Aorta (tissue), 5 donors: ENCODE data around the gene KIF1B. TPM values are rescaled to one million over a fixed set of nuclear protein-coding genes. Genes with fewer than 3 reads are reported as not detected.
"Not testable (repeated sequence)": the region's sequence is repeated elsewhere in the genome, so short reads cannot be mapped to it uniquely, and the experiment has no call there.

ENCODE experiments used
- ATAC-seq: fragments of 200-7000 bp; cut with Tn5 transposase; one replicate; pipeline ENCODE4 v1.9.1; 2022; ENCODE audit warnings: moderate library complexity; ENCODE audit not compliant: low FRiP score
- DNase-seq, 2 donors: peaks; one replicate each; pipeline ENCODE4 v3.0.0-alpha.2; 2020
- H3K27ac ChIP-seq, 2 donors: one replicate each; pipeline ENCODE4 v1.5.1; 2013; ENCODE audit warnings: low read length in 2 of 2, mild to moderate bottlenecking in 2 of 2, moderate library complexity in 2 of 2, control low read depth in 1 of 2, inconsistent platforms in 1 of 2, low read depth in 1 of 2
- H3K27me3 ChIP-seq, 2 donors: one replicate each; pipeline ENCODE4 v1.6.1; 2013; ENCODE audit warnings: control low read depth in 1 of 2, low read length in 1 of 2, mild to moderate bottlenecking in 1 of 2, moderate library complexity in 1 of 2; ENCODE audit not compliant: insufficient read depth in 2 of 2, control insufficient read depth in 1 of 2
- H3K36me3 ChIP-seq, 2 donors: one replicate each; pipeline ENCODE4 v1.6.1; 2013; ENCODE audit warnings: control low read depth in 1 of 2, low read length in 1 of 2, mild to moderate bottlenecking in 1 of 2; ENCODE audit not compliant: insufficient read depth in 2 of 2, control insufficient read depth in 1 of 2
- H3K4me1 ChIP-seq, 2 donors: one replicate each; pipeline ENCODE4 v1.6.1; 2013; ENCODE audit warnings: low read length in 2 of 2, control low read depth in 1 of 2, mild to moderate bottlenecking in 1 of 2, moderate library complexity in 1 of 2; ENCODE audit not compliant: insufficient read depth in 2 of 2, control insufficient read depth in 1 of 2
- H3K4me3 ChIP-seq, 2 donors: one replicate each; pipeline ENCODE4 v1.5.1; 2013; ENCODE audit warnings: low read length in 2 of 2, control low read depth in 1 of 2, mild to moderate bottlenecking in 1 of 2
- H3K9me3 ChIP-seq: one replicate; pipeline ENCODE4 v1.6.1; 2013; ENCODE audit warnings: mild to moderate bottlenecking, low read length; ENCODE audit not compliant: control insufficient read depth
- WGBS, 2 donors: extraction: QIAGEN DNeasy Blood & Tissue Kit; methylation state at CpG; one replicate each; pipeline ENCODE4 v1.1.7; 2013; 5-methylcytosine and 5-hydroxymethylcytosine counted together
- intact Hi-C, 2 donors: fragments of 100-400 bp; cut with DNase I; formaldehyde crosslinking; loops; one replicate each; pipeline versions ENCODE4 v1.14.2 to v1.15.0; 2022
- polyA plus RNA-seq, 2 donors: library from polyadenylated mRNA; stranded (reverse); fragments of 200-250 nt; gene quantifications; one replicate each; pipeline ENCODE4 v1.2.3, GENCODE V29; 2013
- total RNA-seq, 2 donors: library from RNA; stranded (reverse); fragmentation: NEBNext Ultra II Directional; extraction: Animal tissue kit (Norgen Biotek cat#: 25700); gene quantifications; one replicate each; pipeline ENCODE4 v1.2.1, GENCODE V29; 2021
- donor health status: healthy with polysubstance abuse.
- donor health status: Bipolar disorder and iron deficiency.
- donor health status: DM: no; HTN: no; CAD: no.
- donor health status: DM: no; HTN: no; CAD: no.
- donor health status: DM: yes; HTN: yes; CAD: no.

Gene KIF1B
- total and polyA plus RNA-seq, 4 donors: 7.4 to 67.6 (median 35.1) TPM

GRCh38 chr1:10252508-10252907 lies 42.1 kb downstream of the KIF1B start:
- intact Hi-C loops: loop anchor here in 1 of 2 donors (5.0 kb wide), 1 partner anchor 35 kb away; no protein-coding TSS in a partner anchor
- Histone ChIP-seq H3K36me3 (no peaks in the 10 kb centered on the region), H3K27me3 (no peaks in the 10 kb centered on the region), H3K27ac (no peak overlapping the region), H3K9me3 (no peaks in the 10 kb centered on the region), H3K4me1 (peaks cover 0 to 6% of the 10 kb centered on the region in 2 donors), H3K4me3 (no peak overlapping the region)
- DNase-seq (no peak), ATAC-seq (no peak)
- 89% methylated on average over 6 of the region's 6 CpGs for WGBS, 2 donors

- WGBS, 2 donors: 80 to 88% methylated on average over 1 of the region's 1 CpG
- Histone ChIP-seq H3K36me3 (no peaks in the 10 kb centered on the region), H3K4me1 (peaks cover 0 to 6% of the 10 kb centered on the region in 2 donors), H3K27me3 (no peaks in the 10 kb centered on the region), H3K27ac (peak overlapping the region in 1 of 2 donors; percentile 45), H3K9me3 (no peaks in the 10 kb centered on the region), H3K4me3 (no peak overlapping the region)
- intact Hi-C loops: loop anchor here in 1 of 2 donors (5.0 kb wide), 1 partner anchor 36 kb away; no protein-coding TSS in a partner anchor
- ATAC-seq (no peak), DNase-seq (no peak)
These were observed 42.8 kb downstream of the KIF1B start for GRCh38 chr1:10253149-10253548.

GRCh38 chr1:10253755-10254154 lies 43.4 kb downstream of the KIF1B start:
- DNase-seq (no peak), ATAC-seq (peak; percentile 81)
- no peak overlapping the region for H3K27ac ChIP-seq
- no peaks in the 10 kb centered on the region for H3K9me3 ChIP-seq
- H3K27me3 ChIP-seq: no peaks in the 10 kb centered on the region
- H3K4me3 ChIP-seq: no peak overlapping the region
- WGBS, 2 donors: 1 to 2% methylated on average over 3 of the region's 3 CpGs
- intact Hi-C loops: loop anchor here in 1 of 2 donors (5.0 kb wide), 1 partner anchor 36 kb away; no protein-coding TSS in a partner anchor
- peaks cover 2 to 9% of the 10 kb centered on the region in 2 donors for H3K4me1 ChIP-seq
- no peaks in the 10 kb centered on the region for H3K36me3 ChIP-seq

DNA sequence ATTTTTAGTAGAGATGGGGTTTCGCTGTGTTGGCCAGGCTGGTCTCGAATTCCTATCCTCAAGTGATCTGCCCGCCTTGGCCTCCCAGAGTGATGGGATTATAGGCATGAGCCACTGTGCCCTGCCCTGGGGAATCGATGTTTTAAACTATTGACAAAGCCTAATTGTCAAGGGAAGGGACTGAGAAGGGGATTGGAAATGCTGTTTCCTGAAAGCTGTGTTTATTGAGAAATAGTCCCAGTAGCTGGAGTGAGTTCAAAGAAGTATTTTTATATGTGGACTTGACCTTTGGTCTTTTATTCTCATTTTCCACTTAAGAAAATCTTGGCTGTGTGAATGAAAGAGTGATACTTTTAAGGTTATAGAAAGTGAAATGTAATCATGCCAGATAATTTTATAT lies 47.5 kb downstream of the KIF1B start:
- Histone ChIP-seq H3K4me3 (no peak overlapping the region), H3K9me3 (no peaks in the 10 kb centered on the region), H3K27ac (no peak overlapping the region), H3K36me3 (peaks cover 2 to 5% of the 10 kb centered on the region in 2 donors), H3K27me3 (no peaks in the 10 kb centered on the region), H3K4me1 (peaks cover 2 to 5% of the 10 kb centered on the region in 2 donors)
- intact Hi-C loops: no loop called here
- WGBS, 2 donors: 88% methylated on average over 4 of the region's 4 CpGs
- ATAC-seq: no peak
- no peak for DNase-seq

DNA sequence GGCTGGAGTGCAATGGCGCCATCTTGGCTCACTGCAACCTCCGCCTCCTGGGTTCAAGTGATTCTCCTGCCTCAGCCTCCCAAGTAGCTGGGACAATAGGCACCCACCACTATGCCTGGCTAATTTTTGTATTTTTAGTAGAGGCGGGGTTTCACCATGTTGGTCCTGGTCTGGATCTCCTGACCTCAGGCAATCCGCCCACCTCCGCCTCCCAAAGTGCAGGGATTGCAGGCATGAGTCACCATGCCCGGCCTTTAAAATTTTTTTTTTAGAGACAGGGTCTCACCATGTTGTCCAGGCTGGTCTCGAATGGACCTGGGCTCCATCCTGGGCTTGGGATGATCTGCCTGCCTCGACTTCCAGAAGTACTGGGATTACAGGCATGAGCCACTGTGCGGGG lies 49.2 kb downstream of the KIF1B start:
- ATAC-seq, DNase-seq, H3K27ac ChIP-seq, intact Hi-C loops, H3K36me3 ChIP-seq, H3K4me3 ChIP-seq, H3K27me3 ChIP-seq, H3K4me1 ChIP-seq, H3K9me3 ChIP-seq: not testable (repeated sequence)
- WGBS, 2 donors: 88 to 90% methylated on average over 9 of the region's 9 CpGs

GRCh38 chr1:10263450-10264082 lies 53.2 kb downstream of the KIF1B start:
- DNase-seq (no peak), ATAC-seq (no peak)
- no peak overlapping the region for H3K27ac ChIP-seq
- H3K36me3 ChIP-seq: peaks cover 3 to 5% of the 10 kb centered on the region in 2 donors
- H3K9me3 ChIP-seq: no peaks in the 10 kb centered on the region
- peaks cover under 1 to 5% of the 10 kb centered on the region in 2 donors for H3K4me1 ChIP-seq
- no peak overlapping the region for H3K4me3 ChIP-seq
- intact Hi-C loops: no loop called here
- 85 to 89% methylated on average over 3 of the region's 3 CpGs for WGBS, 2 donors
- no peaks in the 10 kb centered on the region for H3K27me3 ChIP-seq

- whole genome bisulfite sequencing, 2 donors: 97 to 98% methylated on average over 4 of the region's 4 CpGs
- DNase-seq: no peak
- intact Hi-C loops: no loop called here
- H3K4me3 ChIP-seq: no peak overlapping the region
- H3K36me3 ChIP-seq: peaks cover 3 to 5% of the 10 kb centered on the region in 2 donors
- H3K27me3 ChIP-seq: no peaks in the 10 kb centered on the region
- no peak for ATAC-seq
- peaks cover 0 to 3% of the 10 kb centered on the region in 2 donors for H3K4me1 ChIP-seq
- H3K27ac ChIP-seq: no peak overlapping the region
- no peaks in the 10 kb centered on the region for H3K9me3 ChIP-seq
These were observed 54.7 kb downstream of the KIF1B start for GRCh38 chr1:10265027-10265426.

GRCh38 chr1:10265900-10266299 lies 55.5 kb downstream of the KIF1B start:
- intact Hi-C loops: no loop called here
- Histone ChIP-seq H3K9me3 (no peaks in the 10 kb centered on the region), H3K27me3 (no peaks in the 10 kb centered on the region), H3K27ac (no peak overlapping the region), H3K4me1 (peaks cover 0 to 3% of the 10 kb centered on the region in 2 donors), H3K36me3 (peaks cover 3 to 5% of the 10 kb centered on the region in 2 donors), H3K4me3 (no peak overlapping the region)
- DNase-seq (no peak), ATAC-seq (no peak)
- WGBS, 2 donors: 93 to 97% methylated on average over 3 of the region's 3 CpGs

DNA sequence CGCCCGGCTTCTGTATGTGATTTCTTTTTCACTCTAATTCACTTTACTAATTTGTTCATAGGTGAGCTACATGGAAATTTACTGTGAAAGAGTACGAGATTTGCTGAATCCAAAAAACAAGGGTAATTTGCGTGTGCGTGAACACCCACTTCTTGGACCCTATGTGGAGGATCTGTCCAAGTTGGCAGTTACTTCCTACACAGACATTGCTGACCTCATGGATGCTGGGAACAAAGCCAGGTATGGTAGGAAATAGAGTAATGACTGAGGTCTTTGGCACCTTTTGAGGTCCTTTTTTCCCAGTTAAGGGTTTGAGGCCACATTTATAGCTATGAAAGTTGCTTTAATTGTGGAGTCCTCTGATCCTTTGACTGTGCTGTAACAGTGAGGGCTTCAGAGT lies 56.9 kb downstream of the KIF1B start:
- peaks cover 0 to 2% of the 10 kb centered on the region in 2 donors for H3K36me3 ChIP-seq
- intact Hi-C loops: no loop called here
- ATAC-seq (no peak), DNase-seq (no peak)
- 48 to 50% methylated on average over 5 of the region's 5 CpGs for WGBS, 2 donors
- no peak overlapping the region for H3K4me3 ChIP-seq
- H3K27me3 ChIP-seq: no peaks in the 10 kb centered on the region
- no peak overlapping the region for H3K27ac ChIP-seq
- H3K4me1 ChIP-seq: peaks cover 0 to 3% of the 10 kb centered on the region in 2 donors
- no peaks in the 10 kb centered on the region for H3K9me3 ChIP-seq
